Colonic mucosa (tissue), 4 donors: Measurements from ENCODE around the gene HSD3B1. TPM values are rescaled to one million over a fixed set of nuclear protein-coding genes. Genes with fewer than 3 reads are reported as not detected.

ENCODE experiments used
- DNase-seq: peaks from one replicate; pipeline ENCODE4 v3.0.0-alpha.2; 2020
- H3K27ac ChIP-seq: fragments of 200-600 bp; one replicate; pipeline ENCODE4 v1.8.0; 2021
- H3K27me3 ChIP-seq: fragments of 200-600 bp; one replicate; pipeline ENCODE4 v1.8.0; 2021
- H3K36me3 ChIP-seq: fragments of 200-600 bp; one replicate; pipeline ENCODE4 v1.8.0; 2021
- H3K4me1 ChIP-seq: fragments of 200-600 bp; one replicate; pipeline ENCODE4 v1.8.0; 2021; ENCODE audit warnings: mild to moderate bottlenecking
- H3K4me3 ChIP-seq: fragments of 200-600 bp; one replicate; pipeline ENCODE4 v1.8.0; 2021
- H3K9ac ChIP-seq, 2 donors: one replicate each; pipeline ENCODE4 v1.7.0; 2013; ENCODE audit warnings: control low read depth in 2 of 2, low read depth in 2 of 2, low read length in 2 of 2
- H3K9me3 ChIP-seq: fragments of 200-600 bp; one replicate; pipeline ENCODE4 v1.8.0; 2021
- intact Hi-C: fragments of 100-400 bp; cut with DNase I; formaldehyde crosslinking; loops from one replicate; pipeline ENCODE4 v1.14.1; 2022
- total RNA-seq, 2 donors: library from RNA; stranded (reverse); fragmentation: NEBNext Ultra II Directional in 1 of 2; extraction: Animal tissue kit (Norgen Biotek cat#: 25700) in 1 of 2; gene quantifications; one replicate each; pipeline ENCODE4 v1.2.1, GENCODE V29; 2021
- TF ChIP-seq, protein P1 (sequence below): fragments of 200-600 bp; IDR thresholded peaks from one replicate; pipeline ENCODE4 v1.8.0; 2022; ENCODE audit warnings: antibody characterized with exemption, mild to moderate bottlenecking
- donor health status: healthy.
- donor health status: DM: no; HTN: no; CAD: no.
- donor health status: DM: no; HTN: no; CAD: no.

HSD3B1 gene
- total RNA-seq, 2 donors from 2014 or later = 0.72 TPM; not detected in 1

DNA sequence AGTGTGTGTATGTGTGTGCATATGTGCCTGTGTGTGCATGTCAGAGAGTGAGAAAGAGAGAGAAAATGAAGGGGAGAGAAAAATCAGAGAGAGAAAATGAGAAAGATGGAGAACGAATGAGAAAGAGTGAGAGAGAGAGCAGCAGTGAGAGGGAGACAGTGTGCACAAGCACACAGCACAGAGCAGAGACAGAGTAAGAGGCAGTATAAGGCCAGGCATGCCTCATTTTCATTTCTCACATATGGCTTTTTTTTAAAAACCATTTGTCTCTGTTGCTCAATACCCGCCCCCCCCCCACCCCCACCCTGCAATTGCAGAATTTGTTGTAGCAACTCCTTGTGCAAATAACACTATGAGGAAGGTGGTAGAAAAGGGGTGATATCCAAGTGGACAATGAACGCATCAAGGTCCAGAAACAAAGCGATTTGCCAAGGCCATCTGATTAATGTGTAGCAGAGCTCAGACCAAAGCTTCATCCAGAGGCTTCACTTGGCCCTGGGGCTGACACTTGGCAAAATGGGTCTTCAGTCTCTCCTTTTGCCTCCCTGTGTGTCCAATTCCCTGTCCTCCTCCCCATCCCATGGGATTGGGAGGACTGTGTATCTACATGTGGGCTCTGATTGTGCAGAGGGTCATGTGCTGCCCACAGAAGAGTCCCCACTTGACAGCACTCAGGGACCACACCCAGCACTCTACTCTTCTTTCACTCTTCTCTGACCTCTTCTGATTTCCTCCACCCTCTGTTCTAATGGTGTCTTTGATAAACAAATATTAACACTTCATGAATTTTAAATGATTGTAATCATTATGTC, 38.9 kb upstream of the HSD3B1 start:
- Histone ChIP-seq H3K36me3 (no peaks in the 10 kb centered on the region), H3K27ac (no peak overlapping the region), H3K4me3 (no peak overlapping the region), H3K9ac (no peak overlapping the region), H3K27me3 (no peaks in the 10 kb centered on the region), H3K9me3 (no peaks in the 10 kb centered on the region), H3K4me1 (no peaks in the 10 kb centered on the region)
- intact Hi-C loops = no loop called here
- TF ChIP-seq, protein P1, sequence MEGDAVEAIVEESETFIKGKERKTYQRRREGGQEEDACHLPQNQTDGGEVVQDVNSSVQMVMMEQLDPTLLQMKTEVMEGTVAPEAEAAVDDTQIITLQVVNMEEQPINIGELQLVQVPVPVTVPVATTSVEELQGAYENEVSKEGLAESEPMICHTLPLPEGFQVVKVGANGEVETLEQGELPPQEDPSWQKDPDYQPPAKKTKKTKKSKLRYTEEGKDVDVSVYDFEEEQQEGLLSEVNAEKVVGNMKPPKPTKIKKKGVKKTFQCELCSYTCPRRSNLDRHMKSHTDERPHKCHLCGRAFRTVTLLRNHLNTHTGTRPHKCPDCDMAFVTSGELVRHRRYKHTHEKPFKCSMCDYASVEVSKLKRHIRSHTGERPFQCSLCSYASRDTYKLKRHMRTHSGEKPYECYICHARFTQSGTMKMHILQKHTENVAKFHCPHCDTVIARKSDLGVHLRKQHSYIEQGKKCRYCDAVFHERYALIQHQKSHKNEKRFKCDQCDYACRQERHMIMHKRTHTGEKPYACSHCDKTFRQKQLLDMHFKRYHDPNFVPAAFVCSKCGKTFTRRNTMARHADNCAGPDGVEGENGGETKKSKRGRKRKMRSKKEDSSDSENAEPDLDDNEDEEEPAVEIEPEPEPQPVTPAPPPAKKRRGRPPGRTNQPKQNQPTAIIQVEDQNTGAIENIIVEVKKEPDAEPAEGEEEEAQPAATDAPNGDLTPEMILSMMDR = no peak
- DNase-seq = peak; percentile 18

- Histone ChIP-seq H3K27me3 (no peaks in the 10 kb centered on the region), H3K4me3 (no peak overlapping the region), H3K4me1 (no peaks in the 10 kb centered on the region), H3K9ac (no peak overlapping the region), H3K9me3 (no peaks in the 10 kb centered on the region), H3K36me3 (no peaks in the 10 kb centered on the region), H3K27ac (no peak overlapping the region)
- TF ChIP-seq, protein P1 = no peak
- DNase-seq = no peak
- intact Hi-C loops = loop anchor here (5.0 kb wide), 1 partner anchor 97 kb away; no protein-coding TSS in a partner anchor
Measured at GRCh38 chr1:119469741-119470140, 37.3 kb upstream of the HSD3B1 start.

DNA sequence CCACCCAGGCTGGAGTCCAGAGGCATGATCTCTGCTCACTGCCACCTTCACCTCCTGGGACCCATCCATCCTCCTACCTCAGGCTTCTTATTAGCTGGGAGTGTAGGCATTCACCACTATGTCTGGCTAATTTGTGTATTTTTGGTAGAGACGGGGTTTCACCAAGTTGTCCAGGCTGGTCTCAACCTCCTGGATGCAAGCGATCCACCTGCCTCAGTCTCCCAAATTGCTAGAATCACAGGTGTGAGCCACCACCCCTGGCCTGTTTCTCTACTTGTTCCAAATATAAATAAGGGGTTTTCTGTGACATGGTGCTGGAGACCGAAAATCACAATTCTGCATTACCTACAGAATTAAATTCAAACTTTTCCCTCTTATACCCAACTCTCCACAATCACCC, 36.6 kb upstream of the HSD3B1 start:
- TF ChIP-seq, protein P1 = no peak
- no peaks in the 10 kb centered on the region for H3K36me3 ChIP-seq
- intact Hi-C loops = loop anchor here (5.0 kb wide), 1 partner anchor 98 kb away; no protein-coding TSS in a partner anchor

GRCh38 chr1:119470958-119471357, 36.1 kb upstream of the HSD3B1 start:
- no peaks in the 10 kb centered on the region for H3K36me3 ChIP-seq
- no peak overlapping the region for H3K4me3 ChIP-seq
- H3K4me1 ChIP-seq = no peaks in the 10 kb centered on the region
- TF ChIP-seq, protein P1 = no peak
- DNase-seq = no peak
- no peaks in the 10 kb centered on the region for H3K27me3 ChIP-seq
- H3K27ac ChIP-seq = no peak overlapping the region
- H3K9ac ChIP-seq = no peak overlapping the region
- intact Hi-C loops = loop anchor here (5.0 kb wide), 1 partner anchor 99 kb away; no protein-coding TSS in a partner anchor
- H3K9me3 ChIP-seq = no peaks in the 10 kb centered on the region

More for the DNA sequence above, 36.6 kb upstream of the HSD3B1 start:
- Histone ChIP-seq H3K27ac (no peak overlapping the region), H3K9ac (no peak overlapping the region), H3K4me3 (no peak overlapping the region), H3K9me3 (no peaks in the 10 kb centered on the region), H3K4me1 (no peaks in the 10 kb centered on the region), H3K27me3 (no peaks in the 10 kb centered on the region)
- DNase-seq = no peak

DNA sequence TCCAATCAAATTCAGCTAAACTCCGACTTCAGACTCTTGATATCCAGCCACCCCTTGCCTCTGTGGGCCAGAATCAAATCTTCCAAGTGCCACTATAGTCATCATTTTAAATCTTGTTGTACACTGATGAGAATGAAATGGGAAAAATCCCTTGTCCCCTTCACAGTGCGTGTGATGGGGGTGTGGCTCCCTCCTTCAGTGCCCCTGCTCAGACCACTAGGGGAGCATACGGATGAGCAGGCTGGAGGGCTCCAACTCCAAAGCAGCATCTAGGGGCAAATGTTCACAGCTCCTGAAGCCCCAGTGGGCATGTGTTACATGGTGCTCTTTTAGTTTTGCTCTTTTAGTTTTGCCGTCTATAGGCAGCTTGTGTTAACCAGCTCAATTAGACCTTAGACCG, 35.4 kb upstream of the HSD3B1 start:
- Histone ChIP-seq H3K4me3 (no peak overlapping the region), H3K4me1 (no peaks in the 10 kb centered on the region), H3K27ac (no peak overlapping the region), H3K36me3 (no peaks in the 10 kb centered on the region), H3K27me3 (no peaks in the 10 kb centered on the region), H3K9me3 (no peaks in the 10 kb centered on the region), H3K9ac (no peak overlapping the region)
- intact Hi-C loops = loop anchor here (5.0 kb wide), 1 partner anchor 99 kb away; no protein-coding TSS in a partner anchor
- no peak for DNase-seq
- TF ChIP-seq, protein P1 = no peak
